ENCODE measurements around the gene SRPK2. TPM values are rescaled to one million over a fixed set of nuclear protein-coding genes. Genes with fewer than 3 reads are reported as not detected.
A peak's percentile ranks its signal among the peaks of the same experiment; 100 is the strongest.
"Not testable (repeated sequence)": the region's sequence is repeated elsewhere in the genome, so short reads cannot be mapped to it uniquely, and the experiment has no call there.

Gene SRPK2
- total RNA-seq, 4 donors from 2014 or later = 37.1 to 48.1 (median 46.3) TPM

DNA sequence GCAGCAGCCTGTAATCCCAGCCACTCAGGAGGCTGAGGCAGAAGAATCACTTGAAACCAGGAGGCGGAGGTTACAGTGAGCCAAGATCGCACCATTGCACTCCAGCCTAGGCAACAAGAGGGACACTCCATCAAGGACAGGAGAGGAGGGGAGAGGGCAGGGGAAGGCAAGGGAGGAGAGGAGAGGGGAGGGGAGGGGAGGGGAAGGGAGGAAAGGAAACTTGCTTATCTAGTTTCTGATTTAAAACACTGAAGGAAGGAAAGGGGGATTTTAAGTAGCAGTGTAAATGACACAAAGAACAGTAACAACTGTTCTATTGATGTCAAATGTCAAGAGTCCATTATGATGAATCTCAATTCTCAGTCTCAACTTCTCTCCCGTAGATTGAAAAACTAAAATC is 43.7 kb downstream of the SRPK2 start:
- intact Hi-C loops (cut with DNase I) = no loop called here
- DNase-seq = no peak
- Histone ChIP-seq H3K4me3 (replicated peaks in 1 of 3) (no peak overlapping the region), H3K9me3 (no peaks in the 10 kb centered on the region), H3K27me3 (no peaks in the 10 kb centered on the region), H3K4me1 (peaks cover 7 to 20% of the 10 kb centered on the region in 2 donors), H3K36me3 (no peaks in the 10 kb centered on the region), H3K27ac (no peak overlapping the region)
- 71 to 83% methylated on average over 3 of the region's 3 CpGs for WGBS, 2 donors
- no peak for TF ChIP-seq POLR2A (IDR thresholded peaks at IDR 0.05)
- TF ChIP-seq, protein P1, sequence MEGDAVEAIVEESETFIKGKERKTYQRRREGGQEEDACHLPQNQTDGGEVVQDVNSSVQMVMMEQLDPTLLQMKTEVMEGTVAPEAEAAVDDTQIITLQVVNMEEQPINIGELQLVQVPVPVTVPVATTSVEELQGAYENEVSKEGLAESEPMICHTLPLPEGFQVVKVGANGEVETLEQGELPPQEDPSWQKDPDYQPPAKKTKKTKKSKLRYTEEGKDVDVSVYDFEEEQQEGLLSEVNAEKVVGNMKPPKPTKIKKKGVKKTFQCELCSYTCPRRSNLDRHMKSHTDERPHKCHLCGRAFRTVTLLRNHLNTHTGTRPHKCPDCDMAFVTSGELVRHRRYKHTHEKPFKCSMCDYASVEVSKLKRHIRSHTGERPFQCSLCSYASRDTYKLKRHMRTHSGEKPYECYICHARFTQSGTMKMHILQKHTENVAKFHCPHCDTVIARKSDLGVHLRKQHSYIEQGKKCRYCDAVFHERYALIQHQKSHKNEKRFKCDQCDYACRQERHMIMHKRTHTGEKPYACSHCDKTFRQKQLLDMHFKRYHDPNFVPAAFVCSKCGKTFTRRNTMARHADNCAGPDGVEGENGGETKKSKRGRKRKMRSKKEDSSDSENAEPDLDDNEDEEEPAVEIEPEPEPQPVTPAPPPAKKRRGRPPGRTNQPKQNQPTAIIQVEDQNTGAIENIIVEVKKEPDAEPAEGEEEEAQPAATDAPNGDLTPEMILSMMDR (IDR thresholded peaks at IDR 0.05) = no peak

DNA sequence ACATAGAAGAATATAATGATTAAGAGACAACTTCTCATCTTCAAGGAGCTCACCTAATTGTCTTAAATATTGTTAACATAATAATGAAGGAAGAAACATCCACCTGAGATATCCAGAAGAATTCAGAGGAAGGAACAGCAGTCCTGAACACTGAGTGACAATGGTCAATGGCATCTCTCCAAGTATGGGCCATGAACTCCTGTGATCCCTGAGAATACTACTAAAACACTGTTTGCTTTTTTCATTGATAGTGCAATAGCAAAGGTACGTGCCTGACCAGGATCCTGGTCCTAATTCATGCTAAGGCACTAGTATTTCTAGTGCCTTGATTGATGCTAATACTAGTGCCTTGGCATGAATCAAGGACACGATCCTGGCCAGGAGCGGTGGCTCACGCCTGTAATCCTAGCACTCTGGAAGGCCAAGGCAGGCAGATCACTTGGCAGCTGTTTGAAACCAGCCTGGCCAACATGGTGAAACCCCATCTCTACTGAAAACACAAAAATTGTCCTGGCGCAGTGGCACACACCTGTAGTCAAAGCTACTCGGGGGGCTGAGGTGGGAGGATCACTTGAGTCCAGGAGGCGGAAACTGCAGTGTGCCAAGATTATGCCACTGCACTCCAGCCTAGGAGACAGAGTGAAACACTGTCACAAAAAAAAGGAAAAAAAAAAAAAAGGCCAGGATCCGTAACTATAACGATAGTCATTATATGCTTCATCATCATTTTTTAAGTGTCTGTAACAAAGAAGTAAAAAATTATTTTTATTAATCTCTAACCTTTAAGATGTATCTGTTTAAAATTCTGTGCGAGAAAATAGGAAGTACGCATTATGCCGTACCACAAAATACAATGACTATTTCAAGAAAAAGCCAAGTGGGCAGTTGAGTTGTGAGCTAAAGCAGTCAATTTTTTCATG is 49.1 kb downstream of the SRPK2 start:
- no peaks in the 10 kb centered on the region for H3K9me3 ChIP-seq
- peak in 1 of 2 donors; percentile 18 for DNase-seq
- H3K36me3 ChIP-seq = no peaks in the 10 kb centered on the region
- H3K4me1 ChIP-seq = peaks cover 0 to 10% of the 10 kb centered on the region in 2 donors
- TF ChIP-seq, protein P1 (IDR thresholded peaks at IDR 0.05) = no peak
- TF ChIP-seq POLR2A (IDR thresholded peaks at IDR 0.05) = no peak
- H3K27ac ChIP-seq = no peak overlapping the region
- 83 to 85% methylated on average over 12 of the region's 12 CpGs for whole genome bisulfite sequencing, 2 donors
- no peak overlapping the region for H3K4me3 ChIP-seq (replicated peaks in 1 of 3)
- intact Hi-C loops (cut with DNase I) = no loop called here
- H3K27me3 ChIP-seq = no peaks in the 10 kb centered on the region

DNA sequence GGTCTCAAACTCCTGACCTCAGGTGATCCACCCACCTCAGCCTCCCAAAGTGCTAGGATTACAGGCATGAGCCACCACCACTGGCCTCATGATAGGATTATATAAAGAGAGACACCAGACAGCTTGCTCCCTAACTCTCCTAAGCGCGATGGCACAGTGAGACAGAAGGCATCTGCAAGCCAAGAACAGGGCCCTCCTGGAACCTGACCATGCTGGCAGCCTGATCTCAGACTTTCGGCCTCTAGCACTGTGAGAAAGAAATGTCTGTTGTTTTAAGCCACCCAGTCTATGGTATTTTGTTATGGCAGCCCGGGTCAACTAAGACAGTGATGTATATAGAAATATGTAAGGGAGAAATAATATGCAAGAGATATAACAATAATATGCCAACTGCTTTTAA is 51.2 kb downstream of the SRPK2 start:
- 47 to 49% methylated on average over 4 of the region's 4 CpGs for WGBS, 2 donors
- Histone ChIP-seq H3K4me1 (peaks cover 0 to 3% of the 10 kb centered on the region in 2 donors), H3K27me3 (no peaks in the 10 kb centered on the region), H3K9me3 (no peaks in the 10 kb centered on the region), H3K36me3 (no peaks in the 10 kb centered on the region), H3K27ac (no peak overlapping the region), H3K4me3 (replicated peaks in 1 of 3) (no peak overlapping the region)
- no peak for TF ChIP-seq POLR2A (IDR thresholded peaks at IDR 0.05)
- TF ChIP-seq, protein P1 (IDR thresholded peaks at IDR 0.05) = no peak
- DNase-seq = peak; percentile 21 to 35
- intact Hi-C loops (cut with DNase I) = no loop called here

DNA sequence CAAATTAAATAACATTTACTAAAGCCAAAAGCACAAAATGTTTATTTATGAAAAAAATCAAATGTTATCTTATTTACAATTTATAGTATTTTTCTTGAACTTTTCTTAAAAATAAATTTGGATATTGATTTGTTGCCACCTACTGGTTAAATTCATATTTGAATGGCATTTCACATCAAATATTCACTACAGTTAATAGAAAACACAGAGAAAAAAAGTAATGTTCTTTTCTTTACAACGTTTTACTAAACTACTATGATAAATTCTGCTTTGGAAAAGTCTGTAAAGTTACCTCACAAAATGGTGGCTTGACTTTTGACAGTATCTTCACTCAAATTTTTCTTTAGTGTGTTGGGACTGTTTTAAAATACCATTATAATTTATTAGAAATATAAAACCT is 52.7 kb downstream of the SRPK2 start:
- Histone ChIP-seq H3K27ac (no peak overlapping the region), H3K27me3 (no peaks in the 10 kb centered on the region), H3K36me3 (no peaks in the 10 kb centered on the region), H3K4me3 (replicated peaks in 1 of 3) (no peak overlapping the region), H3K9me3 (no peaks in the 10 kb centered on the region), H3K4me1 (peaks cover 0 to 3% of the 10 kb centered on the region in 2 donors)
- WGBS, 2 donors = 49 to 55% methylated on average over 1 of the region's 1 CpG
- DNase-seq = no peak
- no peak for TF ChIP-seq POLR2A (IDR thresholded peaks at IDR 0.05)
- TF ChIP-seq, protein P1 (IDR thresholded peaks at IDR 0.05) = peak in 5 of 6 experiments; percentile 9 to 47 (median 37)
- intact Hi-C loops (cut with DNase I) = no loop called here

DNA sequence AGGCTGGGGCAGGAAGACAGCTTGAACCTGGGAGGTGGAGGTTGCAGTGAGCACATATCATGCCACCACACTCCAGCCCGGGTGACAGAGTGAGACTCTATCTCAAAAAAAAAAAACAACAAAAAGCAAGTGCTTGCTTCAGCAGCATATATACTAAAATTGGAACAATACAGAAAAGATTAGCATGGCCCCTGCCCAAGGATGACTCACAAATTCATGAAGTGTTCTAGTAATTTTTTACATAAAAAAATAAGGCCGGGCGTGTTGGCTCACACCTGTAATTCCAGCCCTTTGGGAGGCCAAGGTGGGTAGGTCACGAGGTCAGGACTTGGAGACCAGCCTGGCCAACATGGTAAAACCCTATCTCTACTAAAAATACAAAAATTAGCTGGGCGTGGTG is 56.1 kb downstream of the SRPK2 start:
- H3K27me3 ChIP-seq; DNase-seq; H3K9me3 ChIP-seq; intact Hi-C loops (cut with DNase I); H3K4me1 ChIP-seq; H3K4me3 ChIP-seq (replicated peaks in 1 of 3); H3K36me3 ChIP-seq; H3K27ac ChIP-seq: not testable (repeated sequence)
- 79 to 80% methylated on average over 5 of the region's 5 CpGs for WGBS, 2 donors
